Osteoblast (primary cell): Measurements from ENCODE around the gene SNRK. TPM values are rescaled to one million over a fixed set of nuclear protein-coding genes. Genes with fewer than 3 reads are reported as not detected.

Source experiments
- DNase-seq: peaks from one replicate; pipeline ENCODE4 v3.0.0; 2011; ENCODE audit warnings: low spot score, mixed read lengths; ENCODE audit not compliant: insufficient read length; ENCODE audit errors: missing footprints
- H2AFZ ChIP-seq: 2 replicates; pipeline ENCODE4 v1.6.0; 2011; ENCODE audit warnings: mild to moderate bottlenecking, low read length
- H3K27ac ChIP-seq: 2 replicates; pipeline ENCODE4 v1.5.1; 2011; ENCODE audit warnings: mild to moderate bottlenecking, low read depth, low read length, moderate library complexity
- H3K27me3 ChIP-seq: 2 replicates; pipeline ENCODE4 v1.6.0; 2012; ENCODE audit warnings: mild to moderate bottlenecking, control low read depth, inconsistent platforms, low read length, moderate library complexity; ENCODE audit not compliant: insufficient read depth
- H3K36me3 ChIP-seq: 2 replicates; pipeline ENCODE4 v1.5.1; 2011; ENCODE audit warnings: mild to moderate bottlenecking, low read length, control low read depth, moderate library complexity; ENCODE audit not compliant: insufficient read depth
- H3K4me1 ChIP-seq: 2 replicates; pipeline ENCODE4 v1.5.1; 2011; ENCODE audit warnings: mild to moderate bottlenecking, low read length, control low read depth, moderate library complexity; ENCODE audit not compliant: insufficient read depth
- H3K4me2 ChIP-seq: 2 replicates; pipeline ENCODE4 v1.6.0; 2011; ENCODE audit warnings: mild to moderate bottlenecking, low read length; ENCODE audit not compliant: insufficient read depth
- H3K4me3 ChIP-seq: fragments of 200-600 bp; sonication (generic); 3 replicates; pipeline ENCODE4 v1.5.1; 2012; ENCODE audit warnings: mild to moderate bottlenecking, low read length, inconsistent platforms; ENCODE audit not compliant: insufficient read depth
- H3K79me2 ChIP-seq: 2 replicates; pipeline ENCODE4 v1.6.0; 2012; ENCODE audit warnings: mild to moderate bottlenecking, low read length, control low read depth, inconsistent platforms; ENCODE audit not compliant: insufficient read depth
- H3K9me3 ChIP-seq: 2 replicates; pipeline ENCODE4 v1.5.1; 2011; ENCODE audit warnings: low read depth, low read length, control low read depth
- H4K20me1 ChIP-seq: 2 replicates; pipeline ENCODE4 v1.6.0; 2012; ENCODE audit warnings: mild to moderate bottlenecking, low read length, control low read depth; ENCODE audit not compliant: insufficient read depth
- CTCF ChIP-seq: IDR thresholded peaks from 2 replicates; pipeline ENCODE4 v1.5.1; 2011; ENCODE audit warnings: mild to moderate bottlenecking, low read depth, low read length, moderate library complexity; ENCODE audit errors: extremely low read depth
- total RNA-seq: library from RNA; depleted of rRNA; stranded (reverse); fragments of >200 nt; gene quantifications from 2 replicates; pipeline ENCODE4 v1.2.3, GENCODE V29; 2012

The SNRK gene
- total RNA-seq, 1 donor: 26.1 TPM

GRCh38 chr3:43372007-43372740, 85.8 kb downstream of the SNRK start:
- no peaks in the 10 kb centered on the region for H3K36me3 ChIP-seq
- peaks cover 2% of the 10 kb centered on the region for H4K20me1 ChIP-seq
- H3K27me3 ChIP-seq: no peaks in the 10 kb centered on the region
- H2AFZ ChIP-seq: no peak overlapping the region
- no peak overlapping the region for H3K4me2 ChIP-seq
- peaks cover 7% of the 10 kb centered on the region for H3K4me1 ChIP-seq
- H3K79me2 ChIP-seq: no peaks in the 10 kb centered on the region
- no peak overlapping the region for H3K27ac ChIP-seq
- no peak for TF ChIP-seq CTCF
- DNase-seq: no peak
- no peak overlapping the region for H3K4me3 ChIP-seq
- H3K9me3 ChIP-seq: no peaks in the 10 kb centered on the region

- H3K27ac ChIP-seq: no peak overlapping the region
- no peaks in the 10 kb centered on the region for H3K36me3 ChIP-seq
- no peaks in the 10 kb centered on the region for H3K27me3 ChIP-seq
- no peaks in the 10 kb centered on the region for H3K9me3 ChIP-seq
- peak; percentile 82 for DNase-seq
- H3K79me2 ChIP-seq: no peaks in the 10 kb centered on the region
- peaks cover 4% of the 10 kb centered on the region for H4K20me1 ChIP-seq
- no peak overlapping the region for H2AFZ ChIP-seq
- no peak for TF ChIP-seq CTCF
- H3K4me3 ChIP-seq: no peak overlapping the region
- H3K4me2 ChIP-seq: no peak overlapping the region
- peaks cover 10% of the 10 kb centered on the region for H3K4me1 ChIP-seq
Measured at GRCh38 chr3:43372809-43373559, 86.6 kb downstream of the SNRK start.

- no peak for TF ChIP-seq CTCF
- Histone ChIP-seq H4K20me1 (peaks cover 7% of the 10 kb centered on the region), H3K27me3 (no peaks in the 10 kb centered on the region), H3K4me2 (no peak overlapping the region), H3K9me3 (no peaks in the 10 kb centered on the region), H3K4me3 (no peak overlapping the region), H3K27ac (no peak overlapping the region), H3K36me3 (no peaks in the 10 kb centered on the region), H2AFZ (no peak overlapping the region), H3K79me2 (no peaks in the 10 kb centered on the region), H3K4me1 (peaks cover 16% of the 10 kb centered on the region)
- peak; percentile 92 for DNase-seq
Measured at GRCh38 chr3:43373560-43373928, 87.2 kb downstream of the SNRK start.

- H3K27ac ChIP-seq: no peak overlapping the region
- no peak overlapping the region for H2AFZ ChIP-seq
- DNase-seq: no peak
- H3K4me3 ChIP-seq: no peak overlapping the region
- H3K4me2 ChIP-seq: peak overlapping the region; percentile 44
- H3K9me3 ChIP-seq: no peaks in the 10 kb centered on the region
- no peaks in the 10 kb centered on the region for H3K36me3 ChIP-seq
- no peaks in the 10 kb centered on the region for H3K79me2 ChIP-seq
- no peaks in the 10 kb centered on the region for H3K27me3 ChIP-seq
- TF ChIP-seq CTCF: peak; percentile 69
- H3K4me1 ChIP-seq: peaks cover 27% of the 10 kb centered on the region
- peaks cover 8% of the 10 kb centered on the region for H4K20me1 ChIP-seq
Measured at GRCh38 chr3:43378066-43378935, 92.0 kb downstream of the SNRK start.
